RWPE2 (cell line): Measurements from ENCODE around the gene FATE1.
"Not testable (repeated sequence)": the region's sequence is repeated elsewhere in the genome, so short reads cannot be mapped to it uniquely, and the experiment has no call there.

Experiments
- ATAC-seq: fragments of 200-7000 bp; cut with Tn5 transposase; 3 replicates; pipeline ENCODE4 v1.9.1; 2021; ENCODE audit warnings: low read depth
- DNase-seq: peaks from one replicate; pipeline ENCODE4 v3.0.0-alpha.2; 2020; ENCODE audit warnings: low spot score
- H3K27ac ChIP-seq: fragments of 450-650 bp; 2 replicates; pipeline ENCODE4 v1.5.1; 2017; ENCODE audit warnings: mild to moderate bottlenecking; ENCODE audit not compliant: poor library complexity, severe bottlenecking
- H3K27me3 ChIP-seq: fragments of 250-450 bp; sonication (Bioruptor Pico); 2 replicates; pipeline ENCODE4 v1.5.1; 2021; ENCODE audit warnings: mild to moderate bottlenecking, moderate library complexity; ENCODE audit not compliant: insufficient read depth, poor library complexity, severe bottlenecking
- H3K36me3 ChIP-seq: fragments of 250-450 bp; sonication (Bioruptor Pico); 2 replicates; pipeline ENCODE4 v1.5.1; 2020; ENCODE audit warnings: low read depth, mild to moderate bottlenecking, moderate library complexity
- H3K4me1 ChIP-seq: fragments of 250-450 bp; sonication (Bioruptor Pico); 2 replicates; pipeline ENCODE4 v1.5.1; 2021; ENCODE audit warnings: mild to moderate bottlenecking, moderate library complexity; ENCODE audit not compliant: insufficient read depth, poor library complexity, severe bottlenecking
- H3K4me3 ChIP-seq: fragments of 250-450 bp; sonication (Bioruptor Pico); 2 replicates; pipeline ENCODE4 v1.5.1; 2021; ENCODE audit warnings: mild to moderate bottlenecking, moderate library complexity; ENCODE audit not compliant: severe bottlenecking
- H3K9me3 ChIP-seq: fragments of 250-450 bp; sonication (Bioruptor Pico); 2 replicates; pipeline ENCODE4 v1.5.1; 2021; ENCODE audit warnings: mild to moderate bottlenecking, moderate library complexity; ENCODE audit not compliant: severe bottlenecking
- TF ChIP-seq, protein P1 (sequence below): fragments of 450-650 bp; IDR thresholded peaks from one replicate; pipeline ENCODE4 v1.5.1; 2017; ENCODE audit warnings: mild to moderate bottlenecking, moderate library complexity; ENCODE audit not compliant: poor library complexity, severe bottlenecking

FATE1 gene

DNA sequence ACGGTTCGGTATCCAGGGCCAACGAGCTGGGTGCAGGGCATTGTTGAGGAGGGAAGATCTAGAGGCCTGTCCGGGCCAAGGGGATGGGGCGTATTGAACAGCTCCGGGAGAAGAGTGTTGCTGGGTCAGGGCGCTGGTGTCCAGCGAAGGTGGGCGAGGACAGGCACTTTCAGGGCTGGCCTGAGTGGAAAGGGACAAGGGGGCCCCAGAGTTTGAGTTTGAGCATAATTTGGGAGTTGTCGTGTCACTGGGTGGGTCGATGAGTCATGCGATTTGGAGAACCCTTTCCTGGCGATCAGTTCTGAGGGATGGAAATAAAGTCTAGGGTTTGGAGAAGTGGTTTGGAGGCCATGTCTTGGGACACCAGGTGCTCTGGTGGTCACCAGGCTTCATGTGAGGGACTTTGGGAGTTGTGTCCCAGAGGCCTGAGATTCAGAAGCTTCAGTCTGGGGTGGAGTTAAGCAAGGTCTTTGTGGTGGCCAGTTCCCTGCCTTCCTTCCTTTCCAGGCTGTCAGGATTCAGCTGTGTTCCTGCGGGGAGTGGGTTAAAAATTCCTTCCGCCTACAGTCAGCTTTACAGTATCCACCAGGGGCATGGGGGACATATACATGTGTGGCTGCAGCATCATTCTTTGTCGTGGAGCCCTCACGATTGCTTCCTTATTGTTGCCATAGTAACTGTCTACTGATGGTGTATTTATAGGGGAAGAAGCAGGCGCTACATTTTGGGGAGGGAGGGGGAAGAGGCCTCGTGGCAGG is 20.1 kb upstream of the FATE1 start:
- no peaks in the 10 kb centered on the region for H3K27me3 ChIP-seq
- H3K9me3 ChIP-seq = no peaks in the 10 kb centered on the region
- H3K36me3 ChIP-seq = no peaks in the 10 kb centered on the region
- no peaks in the 10 kb centered on the region for H3K4me1 ChIP-seq
- H3K4me3 ChIP-seq = no peak overlapping the region
- ATAC-seq (no peak), DNase-seq (no peak)
- H3K27ac ChIP-seq = no peak overlapping the region
- TF ChIP-seq, protein P1, sequence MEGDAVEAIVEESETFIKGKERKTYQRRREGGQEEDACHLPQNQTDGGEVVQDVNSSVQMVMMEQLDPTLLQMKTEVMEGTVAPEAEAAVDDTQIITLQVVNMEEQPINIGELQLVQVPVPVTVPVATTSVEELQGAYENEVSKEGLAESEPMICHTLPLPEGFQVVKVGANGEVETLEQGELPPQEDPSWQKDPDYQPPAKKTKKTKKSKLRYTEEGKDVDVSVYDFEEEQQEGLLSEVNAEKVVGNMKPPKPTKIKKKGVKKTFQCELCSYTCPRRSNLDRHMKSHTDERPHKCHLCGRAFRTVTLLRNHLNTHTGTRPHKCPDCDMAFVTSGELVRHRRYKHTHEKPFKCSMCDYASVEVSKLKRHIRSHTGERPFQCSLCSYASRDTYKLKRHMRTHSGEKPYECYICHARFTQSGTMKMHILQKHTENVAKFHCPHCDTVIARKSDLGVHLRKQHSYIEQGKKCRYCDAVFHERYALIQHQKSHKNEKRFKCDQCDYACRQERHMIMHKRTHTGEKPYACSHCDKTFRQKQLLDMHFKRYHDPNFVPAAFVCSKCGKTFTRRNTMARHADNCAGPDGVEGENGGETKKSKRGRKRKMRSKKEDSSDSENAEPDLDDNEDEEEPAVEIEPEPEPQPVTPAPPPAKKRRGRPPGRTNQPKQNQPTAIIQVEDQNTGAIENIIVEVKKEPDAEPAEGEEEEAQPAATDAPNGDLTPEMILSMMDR = no peak

DNA sequence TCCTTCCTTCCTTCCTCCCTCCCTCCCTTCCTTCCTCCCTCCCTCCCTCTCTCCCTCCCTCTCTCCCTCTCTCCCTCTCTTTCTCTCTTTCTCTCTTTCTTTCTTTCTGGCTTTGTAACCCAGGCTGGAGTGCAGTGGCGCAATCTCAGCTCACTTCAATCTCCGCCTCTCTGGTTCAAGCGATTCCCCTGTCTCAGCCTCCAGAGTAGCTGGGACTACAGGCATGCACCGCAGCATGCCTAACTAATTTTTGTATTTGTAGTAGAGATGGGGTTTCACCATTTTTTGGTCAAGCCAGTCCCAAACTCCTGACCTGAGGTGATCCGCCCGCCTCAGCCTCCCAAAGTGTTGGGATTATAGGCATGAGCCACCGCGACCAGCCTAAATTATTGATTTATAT is 18.8 kb upstream of the FATE1 start:
- not testable (repeated sequence) for DNase-seq, H3K27ac ChIP-seq, H3K4me3 ChIP-seq, H3K36me3 ChIP-seq, H3K4me1 ChIP-seq, H3K27me3 ChIP-seq, ATAC-seq, H3K9me3 ChIP-seq

DNA sequence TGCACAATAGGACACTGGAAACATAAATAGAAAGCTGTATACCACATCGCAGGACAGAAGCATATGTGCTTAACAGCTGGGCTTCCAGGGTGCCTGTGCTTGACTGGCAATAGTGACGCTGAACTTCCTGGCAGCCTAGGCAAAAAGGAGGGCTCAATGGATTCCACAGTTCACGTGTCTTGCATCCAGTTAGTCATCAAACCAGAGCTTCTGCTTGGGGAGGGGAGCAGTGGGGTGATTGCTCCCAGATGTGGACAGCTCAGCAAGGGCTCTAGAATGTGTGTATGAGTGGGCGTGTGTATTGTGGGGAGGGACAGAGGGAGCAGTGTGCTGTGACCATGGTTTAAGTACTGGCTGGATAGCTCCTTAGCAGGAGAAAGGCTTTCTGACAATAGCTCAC is 18.3 kb upstream of the FATE1 start:
- TF ChIP-seq, protein P1 = no peak

DNA sequence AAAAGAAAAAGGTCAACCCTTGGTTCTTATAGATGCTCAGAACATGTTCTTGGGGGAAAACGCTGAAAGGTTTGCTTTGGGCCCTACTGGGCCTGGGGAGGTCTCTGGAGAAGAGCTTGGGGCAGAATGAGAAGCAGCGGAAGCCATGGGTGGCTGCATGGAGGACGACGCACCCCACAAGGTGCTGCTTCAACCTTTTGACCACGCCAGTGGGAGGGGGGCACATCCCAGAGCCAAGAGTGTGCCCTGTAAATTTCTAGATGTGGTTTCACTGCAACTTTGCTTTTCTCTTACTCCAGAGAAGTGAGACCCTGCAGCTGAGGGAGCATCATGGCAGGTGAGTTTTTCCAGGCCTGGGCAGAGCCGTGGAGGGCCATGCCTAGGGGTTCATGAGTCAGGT is 17.4 kb upstream of the FATE1 start:
- Histone ChIP-seq H3K4me3 (no peak overlapping the region), H3K27ac (no peak overlapping the region), H3K4me1 (no peaks in the 10 kb centered on the region), H3K36me3 (no peaks in the 10 kb centered on the region), H3K9me3 (no peaks in the 10 kb centered on the region), H3K27me3 (no peaks in the 10 kb centered on the region)
- TF ChIP-seq, protein P1 = no peak
- DNase-seq (no peak), ATAC-seq (no peak)

More for the DNA sequence above, 18.3 kb upstream of the FATE1 start:
- Histone ChIP-seq H3K27me3 (no peaks in the 10 kb centered on the region), H3K9me3 (no peaks in the 10 kb centered on the region), H3K4me1 (no peaks in the 10 kb centered on the region), H3K4me3 (no peak overlapping the region), H3K27ac (no peak overlapping the region), H3K36me3 (no peaks in the 10 kb centered on the region)
- DNase-seq = no peak
- no peak for ATAC-seq

DNA sequence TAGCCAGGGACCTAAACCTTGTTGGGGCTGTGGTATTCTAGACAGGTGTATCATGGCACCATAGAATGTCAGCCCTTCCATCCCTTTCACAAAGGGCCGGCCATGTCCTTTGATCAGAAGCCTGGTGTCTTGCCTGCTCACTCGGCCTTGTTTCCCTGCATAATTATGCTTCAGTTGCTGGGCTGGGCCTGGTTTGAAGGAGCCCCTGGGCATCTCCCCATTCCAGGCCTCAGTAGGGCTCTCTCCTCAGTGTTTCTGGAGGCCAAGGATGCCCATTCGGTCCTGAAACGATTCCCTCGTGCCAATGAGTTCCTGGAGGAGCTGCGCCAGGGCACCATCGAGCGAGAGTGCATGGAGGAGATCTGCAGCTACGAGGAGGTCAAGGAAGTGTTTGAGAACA is 16.1 kb upstream of the FATE1 start:
- Histone ChIP-seq H3K27ac (no peak overlapping the region), H3K9me3 (no peaks in the 10 kb centered on the region), H3K36me3 (no peaks in the 10 kb centered on the region), H3K4me1 (no peaks in the 10 kb centered on the region), H3K4me3 (no peak overlapping the region), H3K27me3 (no peaks in the 10 kb centered on the region)
- DNase-seq (no peak), ATAC-seq (no peak)
- TF ChIP-seq, protein P1 = no peak
